Measurements from ENCODE around the gene AXL.

DNA sequence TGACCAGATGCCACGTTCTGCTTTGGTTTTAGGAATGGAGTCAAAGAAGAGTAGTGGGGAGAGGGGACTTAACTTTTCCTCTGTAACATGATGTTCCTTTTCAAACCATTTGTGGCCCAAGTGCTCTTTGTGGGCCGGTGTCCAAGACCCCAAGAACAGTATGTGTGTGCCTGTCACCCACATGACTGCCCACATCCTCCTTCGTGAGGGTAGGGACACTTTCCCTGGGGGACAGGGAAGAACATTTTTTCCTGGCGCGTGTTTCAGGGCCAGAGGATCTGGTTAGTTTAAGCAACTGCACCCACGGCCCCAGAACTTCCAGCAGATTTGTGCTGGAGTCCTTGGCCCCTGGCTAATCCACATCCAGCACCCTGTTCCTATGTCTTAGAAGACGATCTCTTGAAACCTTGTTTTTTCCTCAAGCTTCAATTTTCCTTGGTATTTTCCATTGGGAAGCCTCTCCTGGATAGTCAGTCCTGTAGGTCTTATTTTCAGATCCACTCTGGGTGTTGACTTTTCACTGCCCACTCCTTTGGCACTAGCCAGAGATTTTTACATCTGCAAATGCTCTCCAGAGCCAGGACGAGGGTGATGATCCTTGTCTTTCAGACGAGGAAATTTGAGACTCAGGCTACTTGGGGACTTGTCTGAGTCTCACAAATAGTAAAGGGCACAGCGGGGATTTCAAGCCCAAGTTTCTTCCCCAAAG lies 80.2 kb downstream of the AXL start:
- TF ChIP-seq CTCF (IDR thresholded peaks at IDR 0.05) (no peak), TCF7L2 (IDR thresholded peaks at IDR 0.05; ENCODE audit: low read depth, low read length) (no peak), POLR2AphosphoS5 (IDR thresholded peaks at IDR 0.05; ENCODE audit: low read depth, low read length) (no peak), SIN3A (IDR thresholded peaks at IDR 0.05; ENCODE audit: borderline replicate concordance, insufficient read depth, low read depth, low read length) (no peak)
- TF ChIP-seq, protein P1, sequence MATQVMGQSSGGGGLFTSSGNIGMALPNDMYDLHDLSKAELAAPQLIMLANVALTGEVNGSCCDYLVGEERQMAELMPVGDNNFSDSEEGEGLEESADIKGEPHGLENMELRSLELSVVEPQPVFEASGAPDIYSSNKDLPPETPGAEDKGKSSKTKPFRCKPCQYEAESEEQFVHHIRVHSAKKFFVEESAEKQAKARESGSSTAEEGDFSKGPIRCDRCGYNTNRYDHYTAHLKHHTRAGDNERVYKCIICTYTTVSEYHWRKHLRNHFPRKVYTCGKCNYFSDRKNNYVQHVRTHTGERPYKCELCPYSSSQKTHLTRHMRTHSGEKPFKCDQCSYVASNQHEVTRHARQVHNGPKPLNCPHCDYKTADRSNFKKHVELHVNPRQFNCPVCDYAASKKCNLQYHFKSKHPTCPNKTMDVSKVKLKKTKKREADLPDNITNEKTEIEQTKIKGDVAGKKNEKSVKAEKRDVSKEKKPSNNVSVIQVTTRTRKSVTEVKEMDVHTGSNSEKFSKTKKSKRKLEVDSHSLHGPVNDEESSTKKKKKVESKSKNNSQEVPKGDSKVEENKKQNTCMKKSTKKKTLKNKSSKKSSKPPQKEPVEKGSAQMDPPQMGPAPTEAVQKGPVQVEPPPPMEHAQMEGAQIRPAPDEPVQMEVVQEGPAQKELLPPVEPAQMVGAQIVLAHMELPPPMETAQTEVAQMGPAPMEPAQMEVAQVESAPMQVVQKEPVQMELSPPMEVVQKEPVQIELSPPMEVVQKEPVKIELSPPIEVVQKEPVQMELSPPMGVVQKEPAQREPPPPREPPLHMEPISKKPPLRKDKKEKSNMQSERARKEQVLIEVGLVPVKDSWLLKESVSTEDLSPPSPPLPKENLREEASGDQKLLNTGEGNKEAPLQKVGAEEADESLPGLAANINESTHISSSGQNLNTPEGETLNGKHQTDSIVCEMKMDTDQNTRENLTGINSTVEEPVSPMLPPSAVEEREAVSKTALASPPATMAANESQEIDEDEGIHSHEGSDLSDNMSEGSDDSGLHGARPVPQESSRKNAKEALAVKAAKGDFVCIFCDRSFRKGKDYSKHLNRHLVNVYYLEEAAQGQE (IDR thresholded peaks at IDR 0.05; ENCODE audit: insufficient read depth in 1 of 2, low read depth in 2 of 2, low read length in 1 of 2): no peak

All from Panc1 (cell line).